HG03469 (cell line): ENCODE measurements around the gene GDPGP1.

Source experiments
- ATAC-seq: cut with Tn5 transposase; IDR thresholded peaks from one replicate; pipeline ENCODE4 v1.9.1; 2021; ENCODE audit warnings: mild to moderate bottlenecking, moderate library complexity, moderate number of reproducible peaks; ENCODE audit not compliant: unreplicated experiment

The GDPGP1 gene

GRCh38 chr15:90203922-90204321 lies 30.1 kb upstream of the GDPGP1 start:
- ATAC-seq: no peak

GRCh38 chr15:90205050-90205848 lies 28.8 kb upstream of the GDPGP1 start:
- ATAC-seq: no peak

GRCh38 chr15:90205886-90206285 lies 28.1 kb upstream of the GDPGP1 start:
- no peak for ATAC-seq

GRCh38 chr15:90207252-90207651 lies 26.8 kb upstream of the GDPGP1 start:
- no peak for ATAC-seq

- ATAC-seq: no peak
Measured at GRCh38 chr15:90208356-90208755, 25.7 kb upstream of the GDPGP1 start.

- ATAC-seq: no peak
Measured at GRCh38 chr15:90209591-90209990, 24.4 kb upstream of the GDPGP1 start.

GRCh38 chr15:90210593-90210992 lies 23.4 kb upstream of the GDPGP1 start:
- no peak for ATAC-seq

GRCh38 chr15:90211009-90211408 lies 23.0 kb upstream of the GDPGP1 start:
- no peak for ATAC-seq

GRCh38 chr15:90211440-90212143 lies 22.4 kb upstream of the GDPGP1 start:
- ATAC-seq: no peak

- ATAC-seq: no peak
Measured at GRCh38 chr15:90212221-90213098, 21.5 kb upstream of the GDPGP1 start.

GRCh38 chr15:90213122-90213817 lies 20.7 kb upstream of the GDPGP1 start:
- ATAC-seq: no peak

- ATAC-seq: no peak
Measured at GRCh38 chr15:90213818-90214204, 20.2 kb upstream of the GDPGP1 start.

- no peak for ATAC-seq
Measured at GRCh38 chr15:90214553-90215196, 19.3 kb upstream of the GDPGP1 start.

- no peak for ATAC-seq
Measured at GRCh38 chr15:90217671-90218394, 16.2 kb upstream of the GDPGP1 start.

- no peak for ATAC-seq
Measured at GRCh38 chr15:90219421-90220141, 14.4 kb upstream of the GDPGP1 start.

- ATAC-seq: no peak
Measured at GRCh38 chr15:90221246-90221900, 12.6 kb upstream of the GDPGP1 start.

- no peak for ATAC-seq
Measured at GRCh38 chr15:90222547-90222946, 11.5 kb upstream of the GDPGP1 start.

GRCh38 chr15:90223441-90224165 lies 10.4 kb upstream of the GDPGP1 start:
- no peak for ATAC-seq
